ENCODE measurements around the gene VIT.
"Not testable (repeated sequence)": the region's sequence is repeated elsewhere in the genome, so short reads cannot be mapped to it uniquely, and the experiment has no call there.

Gene VIT

DNA sequence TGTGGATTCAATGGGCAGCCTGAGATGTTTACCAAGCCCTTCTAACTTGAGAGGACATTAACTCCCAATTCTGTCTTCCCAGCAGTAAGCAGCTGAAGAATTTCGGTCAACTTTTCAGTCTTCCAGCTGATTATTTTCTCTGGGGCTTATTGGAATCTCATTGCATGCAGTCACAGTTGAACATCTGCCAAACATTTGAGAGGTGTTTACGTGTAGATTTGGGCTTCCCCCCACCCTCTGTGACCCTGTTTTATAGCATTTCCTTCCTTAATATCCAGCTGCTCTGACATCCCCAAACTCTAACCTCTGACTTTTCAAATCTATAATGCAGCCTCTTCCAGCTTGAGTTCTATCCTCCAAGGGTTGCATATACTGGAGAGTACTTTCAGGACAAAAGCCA, 16.5 kb upstream of the VIT start:
- DNase-seq: no peak

DNA sequence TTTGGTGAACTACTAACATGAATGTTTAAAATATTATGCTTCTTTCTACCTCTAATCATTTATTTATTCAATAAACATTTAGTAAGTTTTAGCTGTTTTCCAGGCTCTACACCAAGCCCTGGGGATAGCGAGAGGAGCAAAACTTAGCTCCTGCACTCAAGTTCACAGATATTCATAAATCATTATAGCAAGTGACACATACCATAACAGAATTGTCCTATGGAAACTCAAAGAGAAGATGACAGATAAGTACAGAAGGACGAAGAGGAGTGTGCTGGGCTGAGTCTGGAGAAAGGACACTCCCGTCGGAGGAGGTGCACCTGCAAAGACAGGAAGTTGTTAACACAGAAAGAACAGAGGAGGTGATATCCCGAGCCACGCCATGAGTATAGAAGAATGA, 13.9 kb upstream of the VIT start:
- no peak for DNase-seq

DNA sequence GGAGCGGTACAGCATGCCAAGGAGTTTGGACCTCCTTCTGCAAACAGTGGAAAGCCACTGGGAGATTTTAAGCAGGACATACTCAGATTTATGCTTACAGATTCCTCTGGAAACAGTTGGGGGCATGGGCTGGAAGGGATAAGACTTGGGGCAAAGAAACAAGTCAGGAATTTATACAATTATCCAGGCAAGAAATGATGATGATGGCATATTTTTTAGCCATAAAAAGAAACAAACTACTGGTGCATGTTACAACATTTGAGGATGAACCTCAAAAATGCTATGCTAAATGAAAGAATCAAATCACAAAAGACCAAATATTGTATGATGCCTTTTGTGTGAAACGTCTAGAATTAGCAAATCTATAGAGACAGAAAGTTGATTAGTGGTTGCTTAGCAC, 13.5 kb upstream of the VIT start:
- no peak for DNase-seq

DNA sequence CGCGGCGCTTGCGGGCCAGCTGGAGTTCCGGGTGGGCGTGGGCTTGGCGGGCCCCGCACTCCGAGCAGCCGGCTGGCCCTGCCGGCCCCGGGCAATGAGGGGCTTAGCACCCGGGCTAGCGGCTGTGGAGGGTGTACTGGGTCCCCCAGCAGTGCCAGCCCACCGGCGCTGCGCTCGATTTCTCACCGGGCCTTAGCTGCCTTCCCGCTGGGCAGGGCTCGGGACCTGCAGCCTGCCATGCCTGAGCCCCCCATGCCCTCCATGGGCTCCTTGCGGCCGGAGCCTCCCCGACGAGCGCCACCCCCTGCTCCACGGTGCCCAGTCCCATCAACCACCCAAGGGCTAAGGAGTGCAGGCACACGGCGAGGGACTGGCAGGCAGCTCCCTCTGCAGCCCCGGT, 8.2 kb upstream of the VIT start:
- DNase-seq: not testable (repeated sequence)

DNA sequence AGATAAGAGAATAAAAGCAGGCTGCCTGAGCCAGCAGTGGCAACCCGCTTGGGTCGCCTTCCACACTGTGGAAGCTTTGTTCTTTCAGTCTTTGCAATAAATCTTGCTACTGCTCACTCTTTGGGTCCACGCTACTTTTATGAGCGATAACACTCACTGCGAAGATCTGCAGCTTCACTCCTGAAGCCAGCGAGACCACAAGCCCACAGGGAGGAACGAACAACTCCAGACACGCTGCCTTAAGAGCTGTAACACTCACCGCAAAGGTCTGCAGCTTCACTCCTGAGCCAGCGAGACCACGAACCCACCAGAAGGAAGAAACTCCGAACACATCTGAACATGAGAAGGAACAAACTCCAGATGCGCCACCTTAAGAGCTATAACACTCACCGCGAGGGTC, 7.5 kb upstream of the VIT start:
- DNase-seq: not testable (repeated sequence)

DNA sequence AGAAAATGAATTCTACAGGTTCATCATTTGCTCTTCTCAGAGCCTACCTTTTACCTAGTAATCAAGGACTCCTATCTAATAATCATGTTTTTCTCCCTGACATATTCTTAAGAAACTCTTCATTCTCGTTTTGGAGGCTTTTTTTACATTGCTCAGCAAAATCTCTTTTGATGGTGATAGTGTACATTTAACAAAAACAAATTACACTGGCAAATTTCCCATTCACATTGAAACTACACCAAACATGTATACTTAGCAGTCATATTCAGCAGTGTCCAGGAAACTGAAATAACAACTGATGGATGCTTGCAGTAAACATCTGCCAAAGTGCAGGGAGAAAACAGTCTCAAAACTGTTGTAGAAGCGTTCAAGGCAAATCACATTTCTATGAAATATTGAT, 4.4 kb upstream of the VIT start:
- no peak for DNase-seq

DNA sequence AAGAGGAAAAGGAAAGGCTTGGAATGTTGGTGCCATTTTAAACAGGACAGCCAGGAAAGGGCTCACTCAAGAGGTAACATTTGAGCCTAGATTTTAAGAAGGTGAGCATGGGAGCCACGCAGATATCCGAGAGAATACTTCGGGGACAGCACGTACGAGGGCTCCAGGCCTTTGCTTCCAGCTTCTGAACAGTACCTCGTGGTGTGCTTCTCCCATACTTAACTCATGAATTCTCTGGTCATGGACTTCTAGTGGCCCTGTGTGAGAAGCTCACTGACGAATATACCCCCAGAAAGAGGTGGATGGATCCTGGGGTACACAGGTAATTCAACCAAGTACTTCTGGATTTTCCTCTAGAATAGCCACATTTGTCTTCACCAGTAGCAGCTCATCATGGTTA, 2.7 kb upstream of the VIT start:
- no peak for DNase-seq

DNA sequence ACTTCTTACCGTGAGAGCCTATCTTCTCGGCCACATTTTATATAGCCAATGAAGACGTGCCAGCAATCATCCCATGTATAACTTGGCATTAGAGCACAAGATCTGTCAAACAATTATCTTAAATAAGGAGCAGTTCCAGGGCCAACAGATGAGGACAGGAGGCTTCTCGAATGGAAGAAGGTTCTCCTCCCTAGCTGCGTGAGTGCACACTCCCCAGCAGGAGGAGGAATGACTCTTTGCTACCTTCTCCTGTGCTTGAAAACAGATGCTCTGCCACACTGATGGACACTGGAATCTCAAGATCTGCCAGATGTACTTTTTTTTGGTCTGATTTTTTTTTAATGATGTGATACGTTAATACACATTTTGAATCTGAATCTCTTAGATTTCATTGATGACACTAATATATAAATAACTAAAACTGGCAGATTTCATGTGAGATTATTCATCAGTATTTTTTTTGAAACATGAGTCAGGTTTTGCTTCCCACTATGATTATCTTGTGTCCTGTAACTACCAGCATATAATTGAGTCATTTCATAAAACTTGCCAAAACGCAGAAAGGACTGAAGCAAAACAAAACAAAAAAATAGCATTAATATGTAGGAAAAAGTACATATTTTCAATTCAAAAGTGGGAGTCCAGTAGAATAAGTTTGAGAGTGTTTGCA, 626 bp upstream of the VIT start:
- no peak for DNase-seq

DNA sequence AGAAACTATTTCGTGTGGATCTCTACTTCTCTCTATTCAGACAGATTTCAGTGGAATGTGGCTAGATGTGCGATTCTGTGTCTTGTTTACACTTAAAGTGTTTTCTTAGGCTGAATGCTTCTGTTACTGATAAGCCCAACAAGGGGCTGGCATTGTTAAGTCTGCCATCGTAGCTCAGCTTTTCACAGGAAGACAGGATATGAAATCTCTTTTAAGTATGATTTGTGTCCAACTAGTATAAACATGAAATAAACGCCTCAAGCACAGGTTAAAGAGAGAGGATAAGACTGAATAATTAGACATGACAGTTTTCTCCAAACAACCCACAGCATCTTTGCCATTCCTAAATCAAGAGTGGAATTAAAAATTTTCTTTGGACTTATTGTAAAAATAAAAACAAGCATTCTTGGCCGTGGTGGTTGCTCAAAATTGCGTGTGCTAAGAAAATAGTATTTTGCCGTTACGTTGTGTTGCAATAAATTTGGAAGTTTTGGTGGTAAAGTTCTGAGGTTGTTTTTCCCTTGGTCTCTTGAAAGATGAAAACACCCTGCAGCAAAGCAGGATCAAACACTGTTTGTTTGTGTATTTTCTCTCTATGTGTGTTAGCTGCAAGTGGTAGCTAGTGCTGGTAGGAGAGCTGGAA, 1.0 kb downstream of the VIT start:
- DNase-seq: no peak

DNA sequence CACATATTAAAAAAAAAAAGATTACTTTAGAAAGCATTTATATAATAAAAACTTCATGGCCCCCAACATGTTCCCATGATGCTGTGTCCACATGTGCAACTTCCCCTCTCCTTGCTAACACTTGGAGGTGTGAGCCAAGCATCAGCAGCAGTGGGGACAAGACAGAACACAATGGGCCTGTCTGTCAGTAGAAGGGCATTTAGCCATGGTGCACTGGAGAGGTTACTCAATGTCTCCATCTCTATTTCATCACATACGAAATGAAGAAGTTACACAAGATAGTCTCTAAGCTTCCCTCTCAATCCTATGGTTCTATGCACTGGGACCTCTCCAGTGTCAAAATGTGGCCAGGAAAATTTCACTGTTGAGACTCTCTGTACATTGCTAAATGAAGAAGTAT, 2.5 kb downstream of the VIT start:
- no peak for DNase-seq

DNA sequence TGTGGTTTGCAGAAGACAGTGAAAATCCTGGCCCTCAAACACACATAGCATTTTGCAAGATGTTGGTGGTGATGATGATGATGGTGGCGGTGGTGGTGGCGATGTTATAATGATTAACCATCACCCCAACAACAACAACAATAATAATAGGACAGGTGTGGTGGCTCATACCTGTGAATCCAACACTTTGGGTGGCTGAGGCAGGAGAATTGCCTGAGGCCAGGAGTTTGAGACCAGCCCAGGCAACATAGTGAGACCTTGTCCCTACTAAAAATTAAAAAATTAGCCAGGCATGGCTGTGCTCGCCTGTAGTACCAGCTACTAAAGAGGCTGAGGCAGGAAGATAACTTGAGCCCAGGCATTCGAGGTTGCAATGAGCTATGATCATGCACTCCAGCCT, 3.8 kb downstream of the VIT start:
- DNase-seq: no peak

DNA sequence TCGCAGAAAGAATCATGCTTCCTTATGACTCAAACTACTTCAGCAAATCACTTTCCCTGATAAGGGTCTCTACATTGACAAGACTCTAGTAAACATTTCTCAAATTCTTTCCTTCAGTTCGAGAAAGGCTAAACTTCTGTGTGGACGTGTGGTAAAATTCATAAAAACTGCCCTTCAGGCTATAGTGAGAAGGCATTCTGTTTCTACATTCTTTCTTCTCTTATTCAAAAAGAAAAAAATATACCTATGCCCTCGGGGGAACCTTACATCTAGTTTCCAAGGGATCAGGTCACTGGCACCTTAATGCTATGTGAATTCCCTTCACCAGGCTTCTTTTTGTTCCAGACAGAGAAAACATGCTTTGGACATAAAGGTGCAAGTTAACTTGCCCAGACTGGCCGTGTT, 4.9 kb downstream of the VIT start:
- no peak for DNase-seq

DNA sequence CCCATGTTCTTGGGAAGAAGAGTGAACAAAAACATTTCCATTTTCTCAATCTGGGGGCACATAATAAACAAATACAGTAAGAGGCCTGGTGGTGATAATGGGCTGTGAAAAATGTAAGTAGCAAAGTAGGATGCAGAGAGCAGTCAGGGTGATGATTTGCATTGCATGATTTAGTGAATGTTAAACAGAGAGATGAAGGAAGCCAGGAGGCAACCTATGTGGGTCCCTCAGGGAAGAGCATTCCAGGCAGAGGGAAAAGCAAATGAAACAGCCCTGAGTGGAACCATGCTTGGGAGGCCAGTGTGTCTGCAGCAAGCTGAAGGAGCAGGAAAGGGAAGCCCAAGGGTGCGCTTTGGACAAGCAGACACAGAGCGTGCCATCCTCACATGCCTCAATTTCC, 5.4 kb downstream of the VIT start:
- no peak for DNase-seq

DNA sequence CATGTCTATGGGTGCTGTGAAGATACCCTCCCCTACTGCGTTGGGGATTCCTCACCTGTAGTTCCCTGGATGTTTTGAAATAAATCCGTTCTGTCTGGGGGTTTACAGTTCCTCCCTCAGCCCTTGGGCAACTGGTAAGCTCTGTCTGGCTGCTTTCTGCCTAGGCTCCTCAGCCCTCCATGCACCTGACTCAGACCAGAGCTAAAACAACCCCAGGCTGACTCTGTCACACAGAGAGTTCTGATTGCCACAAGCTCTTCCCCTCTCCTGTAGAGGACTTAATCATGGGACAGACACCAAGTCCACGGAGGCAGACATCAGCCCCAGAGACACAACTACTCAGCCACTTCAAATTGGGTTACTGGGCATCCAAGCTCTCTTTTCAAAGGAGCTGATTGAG, 6.3 kb downstream of the VIT start:
- DNase-seq: no peak

DNA sequence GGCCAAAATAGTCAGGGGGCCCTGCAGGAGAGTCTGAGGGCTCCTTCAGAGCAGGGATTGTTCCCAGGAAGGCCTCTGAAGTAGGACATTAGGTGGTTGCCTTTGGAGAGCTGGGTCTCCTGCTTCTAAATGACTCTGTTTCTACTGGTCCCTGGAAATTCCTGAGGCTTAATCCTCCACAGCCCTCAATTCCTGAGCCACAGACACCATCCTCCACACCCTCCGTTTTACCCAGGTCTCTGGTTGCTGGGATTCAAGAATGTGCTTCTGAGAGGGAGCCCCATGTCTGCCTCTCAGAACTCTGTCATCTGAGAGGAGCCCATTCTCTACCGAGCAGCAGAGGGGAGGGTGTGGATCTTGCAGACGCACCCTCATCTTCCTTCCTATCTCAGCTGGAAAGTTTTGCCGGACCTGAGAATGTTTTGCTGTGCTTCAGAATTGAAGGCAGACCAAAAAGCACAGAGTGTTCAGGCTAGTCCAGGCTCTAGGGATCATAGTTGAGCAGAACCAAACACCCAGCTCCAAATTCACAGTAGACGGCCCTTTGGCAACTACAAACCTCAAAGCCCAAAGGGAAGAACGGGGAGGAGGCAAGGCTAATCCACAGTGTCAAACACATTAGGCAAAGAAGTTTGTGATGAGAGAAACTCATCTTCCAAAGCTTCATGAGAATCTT, 8.1 kb downstream of the VIT start:
- no peak for DNase-seq

DNA sequence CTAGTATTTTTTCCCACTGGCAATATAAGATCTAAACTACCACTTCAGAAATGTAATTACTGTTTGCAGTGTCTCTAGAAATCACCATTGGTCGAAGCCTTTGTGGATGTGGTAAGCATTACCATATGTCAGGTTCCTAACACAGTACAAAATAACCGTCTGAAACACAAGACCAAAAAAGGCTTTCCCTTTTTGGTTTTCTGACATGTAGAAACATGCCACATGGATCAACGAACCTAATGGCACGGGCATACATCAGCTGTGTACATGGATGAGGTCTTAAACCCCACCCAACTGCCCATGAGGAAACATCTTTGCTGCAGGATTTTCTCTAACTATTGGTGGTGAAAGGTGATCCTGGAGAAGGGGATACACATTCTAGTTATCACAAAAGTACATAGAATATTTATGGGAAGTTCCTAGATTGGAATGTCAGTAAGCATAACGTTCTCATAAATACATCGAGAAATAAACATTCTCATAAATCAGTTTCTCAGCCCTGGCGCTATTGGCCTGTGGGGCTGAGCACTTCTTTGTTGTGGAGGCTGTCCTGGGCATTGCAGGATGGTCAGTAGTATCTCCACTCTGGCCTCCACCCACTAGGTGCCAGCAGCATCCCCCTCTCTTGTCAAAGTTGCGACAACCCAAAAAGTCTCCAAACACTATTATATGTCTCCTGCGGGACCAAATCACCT, 9.0 kb downstream of the VIT start:
- no peak for DNase-seq

DNA sequence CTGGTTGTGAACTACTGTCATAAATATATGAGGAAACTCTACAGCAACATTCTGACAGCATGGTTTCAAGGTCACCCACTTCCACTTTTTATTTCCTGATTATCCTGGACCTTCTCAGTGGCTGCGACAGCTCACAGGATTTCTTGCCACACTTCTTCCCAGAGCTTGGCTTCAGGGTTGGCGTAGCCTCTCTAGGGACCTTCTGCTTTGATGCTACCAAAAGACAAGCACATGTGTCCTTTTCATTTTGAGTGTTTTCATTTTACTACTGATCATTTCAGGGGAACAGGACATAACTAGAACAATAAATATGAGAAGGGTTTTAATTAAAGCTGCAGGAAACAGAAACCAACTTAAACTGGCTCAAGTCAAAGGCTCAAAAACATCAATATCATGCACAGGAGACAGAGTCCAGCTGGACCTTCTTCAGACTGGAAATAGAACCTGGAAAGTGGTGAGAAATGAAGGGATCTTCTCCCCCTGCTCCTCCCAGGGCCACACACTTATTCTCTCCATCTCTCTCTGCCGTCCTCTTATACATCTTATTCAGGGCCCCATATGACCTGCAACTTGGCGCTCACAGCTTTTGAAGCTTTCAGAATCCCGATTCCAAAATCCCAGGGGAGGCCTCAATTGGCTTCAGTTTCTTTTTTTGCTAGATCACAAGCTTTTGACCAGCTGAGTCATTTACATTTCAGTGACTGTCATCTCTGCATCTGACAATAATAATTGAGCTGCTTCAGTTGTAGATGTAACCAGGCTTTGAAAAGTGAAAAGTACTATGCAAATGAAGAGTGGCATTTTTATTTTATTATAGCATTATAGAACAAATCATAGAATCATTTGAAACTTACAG, 9.7 kb downstream of the VIT start:
- DNase-seq: no peak

DNA sequence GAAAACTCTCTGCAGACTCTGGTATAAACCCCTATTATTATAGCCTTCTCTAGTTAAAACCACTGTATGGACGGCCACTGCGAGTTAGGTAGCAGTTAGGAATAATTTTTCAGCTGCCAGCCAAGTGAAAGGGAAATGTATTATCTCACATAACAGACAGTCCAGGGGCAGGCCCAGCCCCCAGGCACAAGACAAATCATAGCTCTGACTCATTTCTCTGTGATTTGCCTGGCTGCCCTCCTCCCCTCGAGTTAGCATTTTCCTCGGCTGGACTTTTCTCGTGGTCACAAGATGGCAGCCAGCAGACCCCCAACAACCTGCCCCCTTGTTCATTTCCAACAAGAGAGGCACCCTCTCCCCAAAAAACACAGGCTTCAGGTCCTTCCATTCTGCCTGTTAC, 10.5 kb downstream of the VIT start:
- no peak for DNase-seq

DNA sequence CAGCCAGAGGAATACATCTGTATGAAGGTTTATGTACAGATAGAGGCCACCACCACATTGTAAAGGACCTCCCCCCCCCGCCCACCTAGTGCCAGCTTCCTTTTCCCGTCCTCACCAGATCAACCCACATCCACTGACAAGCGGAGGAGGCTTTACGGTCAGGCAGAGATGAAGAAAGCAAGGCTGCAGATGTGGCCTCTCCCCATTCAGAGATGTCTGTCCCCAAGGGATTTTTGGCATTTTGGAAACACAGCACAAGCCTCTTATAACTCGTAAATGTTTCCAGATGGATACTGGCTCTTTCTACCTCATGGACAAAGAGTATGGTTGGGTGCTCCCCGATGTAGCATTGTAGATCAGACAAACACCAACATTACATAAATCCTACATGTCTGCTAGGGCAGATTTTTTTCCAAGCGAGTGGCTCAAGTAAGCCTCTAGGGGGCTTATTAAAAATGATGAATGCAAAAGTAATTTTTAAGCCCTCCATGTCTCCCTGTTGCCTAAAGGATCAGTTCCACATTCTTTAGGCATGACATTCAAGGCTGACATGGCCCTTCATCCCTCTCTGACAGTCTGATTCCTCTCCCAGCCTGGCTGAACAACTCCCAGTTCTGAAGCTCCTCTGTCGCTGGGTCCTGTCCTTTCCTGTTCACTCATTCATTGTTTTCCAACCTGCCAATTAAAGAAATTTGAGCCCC, 11.7 kb downstream of the VIT start:
- DNase-seq: no peak

DNA sequence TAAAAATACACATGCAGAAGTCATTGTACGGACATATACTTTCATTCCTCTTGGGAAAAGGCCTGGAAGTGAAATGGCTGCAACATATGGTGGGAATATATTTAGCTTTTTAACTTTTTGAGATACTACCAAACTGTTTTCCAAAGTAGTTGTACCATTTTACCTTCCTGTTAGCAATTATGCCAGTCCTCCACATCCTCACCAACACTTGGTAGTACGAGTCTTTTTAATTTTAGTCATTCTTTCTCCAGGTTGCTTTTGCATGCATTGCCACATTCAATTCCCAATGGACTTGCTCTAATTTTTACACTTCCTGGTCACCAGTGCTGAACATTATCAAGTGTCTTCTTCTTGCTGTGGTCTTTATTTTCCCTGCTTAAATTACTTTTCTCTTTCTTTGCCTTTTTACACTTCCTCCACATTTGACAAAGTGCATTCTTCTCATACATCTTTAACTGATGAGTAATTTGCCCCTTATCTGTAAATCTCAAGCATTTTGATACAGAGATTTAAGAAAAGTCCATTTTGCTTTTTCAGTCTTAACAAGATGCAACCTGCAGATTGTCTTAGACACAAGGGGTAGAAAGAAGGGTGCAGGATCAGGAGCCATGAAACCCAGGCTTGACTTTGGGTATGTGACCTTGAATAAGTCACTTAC, 14.5 kb downstream of the VIT start:
- no peak for DNase-seq

DNA sequence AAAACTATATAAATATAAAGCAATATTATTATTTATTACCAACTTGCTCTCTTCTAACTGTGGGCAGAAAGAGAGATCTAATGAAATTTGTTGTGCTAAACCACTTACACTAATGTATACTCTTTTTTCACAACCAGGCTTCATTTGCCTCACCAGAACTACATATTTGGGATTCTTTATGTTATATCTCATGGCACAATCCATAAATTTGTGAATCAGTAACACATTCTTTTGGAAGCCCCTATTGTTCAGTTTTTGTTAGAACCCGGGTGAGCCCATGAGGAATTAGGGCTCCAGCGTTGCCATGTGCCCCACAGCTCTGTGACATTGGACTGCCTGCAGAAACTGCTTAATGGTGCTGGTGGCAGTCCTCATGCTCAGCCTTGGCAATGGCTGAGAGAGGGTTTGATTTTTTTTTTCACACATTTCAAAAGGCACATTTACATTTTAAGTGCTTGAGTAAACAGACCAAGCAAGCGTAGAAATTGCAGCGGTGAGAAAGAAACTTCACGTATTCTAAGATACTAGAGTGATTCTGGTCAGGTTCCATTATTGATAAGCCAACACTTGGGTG, 15.3 kb downstream of the VIT start:
- DNase-seq: no peak

Data from RPMI8226 (cell line).